Measurements from ENCODE around the gene GPAT3. TPM values are rescaled to one million over a fixed set of nuclear protein-coding genes. Genes with fewer than 3 reads are reported as not detected.

The GPAT3 gene
- total RNA-seq, 1 donor from 2014 or later = not detected

- no peak overlapping the region for H3K4me3 Mint-ChIP-seq (ENCODE audit: unreplicated experiment)
Observed at GRCh38 chr4:83651846-83652245, 115.9 kb downstream of the GPAT3 start.

More at GRCh38 chr4:83651846-83652245, 115.9 kb downstream of the GPAT3 start:
- Mint-ChIP-seq H3K9me3 (ENCODE audit: unreplicated experiment) (no peaks in the 10 kb centered on the region), H3K27me3 (ENCODE audit: unreplicated experiment) (peaks cover 3% of the 10 kb centered on the region), H3K4me1 (ENCODE audit: unreplicated experiment) (no peaks in the 10 kb centered on the region), H3K27ac (ENCODE audit: unreplicated experiment) (no peak overlapping the region), H3K36me3 (ENCODE audit: unreplicated experiment) (no peaks in the 10 kb centered on the region)
- DNase-seq (ENCODE audit: extremely low spot score, unreplicated experiment) = no peak
- no peak for TF ChIP-seq CTCF (IDR thresholded peaks at IDR 0.05)

Other genes with a start within 250 kb of the GPAT3 start
- 4.9 and 6.1 TPM in 2 replicates for gene HPSE, start 201.3 kb upstream of the GPAT3 start, total RNA-seq
- gene HELQ, start 80.3 kb upstream of the GPAT3 start, total RNA-seq = 18.4 and 19.9 TPM in 2 replicates
- 38.9 and 39.1 TPM in 2 replicates for gene MRPS18C, start 80.0 kb upstream of the GPAT3 start, total RNA-seq
- gene ABRAXAS1, start 51.0 kb upstream of the GPAT3 start, total RNA-seq = 18.4 and 19.7 TPM in 2 replicates

All from osteocyte (in vitro differentiated cells).